K562 (cell line): Measurements from ENCODE around the gene NAA80. TPM values are rescaled to one million over a fixed set of nuclear protein-coding genes. Genes with fewer than 3 reads are reported as not detected.

ENCODE experiments used
- AFF1 ChIP-seq, 2 experiments: fragments of 450-650 bp; IDR thresholded peaks; 2 replicates each; pipeline ENCODE4 v1.6.1; 2018; ENCODE audit warnings: mild to moderate bottlenecking in 2 of 2, low read depth in 1 of 2; ENCODE audit not compliant: partially characterized antibody in 2 of 2
- BDP1 ChIP-seq: IDR thresholded peaks from 3 replicates; pipeline ENCODE4 v1.6.1; 2011; ENCODE audit not compliant: insufficient read length, insufficient read depth
- CREB1 ChIP-seq, 2 experiments: sonication (generic) in 1 of 2; formaldehyde crosslinking in 1 of 2; IDR thresholded peaks; 2 replicates each; pipeline versions ENCODE4 v1.6.1 to v1.8.0; 2012 to 2022; ENCODE audit warnings: inconsistent platforms in 1 of 2, mild to moderate bottlenecking in 1 of 2, missing genetic modification reagents in 1 of 2, moderate library complexity in 1 of 2
- DEAF1 ChIP-seq: fragments of 450-650 bp; formaldehyde crosslinking; IDR thresholded peaks from 2 replicates; pipeline ENCODE4 v1.4.0; 2020; ENCODE audit warnings: mild to moderate bottlenecking, moderate library complexity
- FOXK1 ChIP-seq: sonication (generic); formaldehyde crosslinking; IDR thresholded peaks from 2 replicates; pipeline ENCODE4 v1.8.0; 2022; ENCODE audit warnings: missing genetic modification reagents, mild to moderate bottlenecking, borderline replicate concordance
- HCFC1 ChIP-seq: IDR thresholded peaks from 2 replicates; pipeline ENCODE4 v1.6.1; 2012; ENCODE audit warnings: low read depth, low read length, improper control_type of control experiment
- HNRNPH1 ChIP-seq: fragments of 200-400 bp; formaldehyde crosslinking; optimal IDR thresholded peaks from 2 replicates; pipeline ENCODE3; 2017; ENCODE audit warnings: low read depth, mild to moderate bottlenecking, low read length, moderate library complexity
- JUN ChIP-seq, 2 experiments: sonication (generic) in 1 of 2; formaldehyde crosslinking in 1 of 2; IDR thresholded peaks; 2 replicates each; pipeline versions ENCODE4 v1.6.1 to v1.8.0; 2012 to 2022; ENCODE audit warnings: borderline replicate concordance in 2 of 2, mild to moderate bottlenecking in 2 of 2, improper control_type of control experiment in 1 of 2, low read depth in 1 of 2, low read length in 1 of 2, missing genetic modification reagents in 1 of 2
- KAT8 ChIP-seq: fragments of 450-650 bp; IDR thresholded peaks from 2 replicates; pipeline ENCODE4 v1.6.1; 2016; ENCODE audit warnings: low read depth, mild to moderate bottlenecking
- NCOA1 ChIP-seq: fragments of 450-650 bp; IDR thresholded peaks from 2 replicates; pipeline ENCODE4 v1.6.1; 2016; ENCODE audit warnings: low read depth
- NFE2L1 ChIP-seq: fragments of 450-650 bp; IDR thresholded peaks from 2 replicates; pipeline ENCODE4 v1.6.1; 2016; ENCODE audit warnings: missing genetic modification characterization, low read depth, mild to moderate bottlenecking, missing compliant biosample characterization, moderate library complexity, borderline replicate concordance
- NONO ChIP-seq, 2 experiments: fragments of 200-400 bp in 1 of 2; fragments of 450-650 bp in 1 of 2; formaldehyde crosslinking in 1 of 2; IDR thresholded peaks; 2 replicates each; pipeline ENCODE4 v1.6.1; 2017; ENCODE audit warnings: low read depth in 2 of 2, mild to moderate bottlenecking in 2 of 2, moderate library complexity in 2 of 2, low read length in 1 of 2
- NR2F6 ChIP-seq: fragments of 450-650 bp; formaldehyde crosslinking; IDR thresholded peaks from 2 replicates; pipeline ENCODE4 v1.4.0; 2020; ENCODE audit warnings: mild to moderate bottlenecking
- NR4A1 ChIP-seq, 2 experiments: fragments of 250-450 bp in 1 of 2; fragments of 450-650 bp in 1 of 2; sonication (Bioruptor Pico) in 1 of 2; IDR thresholded peaks; 2 replicates each; pipeline versions ENCODE4 v1.4.0 to v1.6.1; 2016 to 2020; ENCODE audit warnings: mild to moderate bottlenecking in 2 of 2, missing compliant biosample characterization in 1 of 2, missing genetic modification characterization in 1 of 2, moderate library complexity in 1 of 2
- PHTF2 ChIP-seq: fragments of 250-450 bp; sonication (Bioruptor Pico); IDR thresholded peaks from 2 replicates; pipeline ENCODE4 v1.5.0; 2021; ENCODE audit warnings: mild to moderate bottlenecking
- SMARCE1 ChIP-seq: fragments of 450-650 bp; IDR thresholded peaks from 2 replicates; pipeline ENCODE4 v1.7.1; 2016; ENCODE audit warnings: mild to moderate bottlenecking
- SP2 ChIP-seq: IDR thresholded peaks from 2 replicates; pipeline ENCODE4 v1.6.1; 2011; ENCODE audit warnings: mild to moderate bottlenecking, low read depth, low read length, moderate library complexity; ENCODE audit not compliant: poor library complexity, severe bottlenecking; ENCODE audit errors: extremely low read depth
- TCF3 ChIP-seq: sonication (generic); formaldehyde crosslinking; IDR thresholded peaks from 2 replicates; pipeline ENCODE4 v1.4.0; 2020; ENCODE audit warnings: mild to moderate bottlenecking, missing genetic modification reagents
- ZBTB8A ChIP-seq: fragments of 450-650 bp; IDR thresholded peaks from 2 replicates; pipeline ENCODE4 v1.6.1; 2018; ENCODE audit warnings: mild to moderate bottlenecking, moderate library complexity; ENCODE audit not compliant: partially characterized antibody
- ZNF124 ChIP-seq: sonication (generic); formaldehyde crosslinking; IDR thresholded peaks from 2 replicates; pipeline ENCODE4 v1.8.1; 2022; ENCODE audit warnings: missing genetic modification reagents
- ZNF668 ChIP-seq: fragments of 250-450 bp; sonication (Bioruptor Pico); IDR thresholded peaks from 2 replicates; pipeline ENCODE4 v1.8.0; 2022; ENCODE audit warnings: mild to moderate bottlenecking, inconsistent platforms
- polyA plus RNA-seq, 8 experiments: library from polyadenylated mRNA; depleted of rRNA in 4 of 8; stranded (reverse) in 5 of 8; unstranded in 3 of 8; fragments of >200 nt; fragmentation: Nextera tagmentation in 2 of 8; fragmentation: Illumina TruSeq in 1 of 8; extraction: Ambion mirVana in 2 of 8; extraction: Trizol in 1 of 8; gene quantifications; 2 replicates each; pipeline versions ENCODE4 v1.2.1 to v1.2.3, GENCODE V29; 2011 to 2014; ENCODE audit warnings: inconsistent platforms in 1 of 8, missing spikeins in 1 of 8
- total RNA-seq, 7 experiments: library from RNA; depleted of rRNA in 6 of 7; stranded (reverse); fragments of >200 nt in 6 of 7; fragmentation: Illumina TruSeq in 2 of 7; extraction: Trizol in 2 of 7; gene quantifications; 2 replicates each; pipeline versions ENCODE4 v1.2.1 to v1.2.3, GENCODE V29; 2011 to 2021; ENCODE audit warnings: low replicate concordance in 1 of 7

The NAA80 gene
- total and polyA plus RNA-seq, 9 of the 15 experiments (the other 6 are each of a cell fraction or from before 2014, with no cell fraction given): 0.82 to 24.0 (median 8.6) TPM

- TF ChIP-seq DEAF1: 0 out of 2 replicates have a peak, but pooled peaks have one; percentile 17
- TF ChIP-seq FOXK1 (CRISPR knock-in tag): no peak
- no peak for TF ChIP-seq ZNF668 (CRISPR knock-in tag)
- TF ChIP-seq NR2F6: no peak
- TF ChIP-seq SP2: no peak
- TF ChIP-seq KAT8: no peak
- TF ChIP-seq JUN (IDR thresholded peaks at IDR 0.05; ENCODE audit: borderline replicate concordance, low read depth, low read length): peak; percentile 88
- TF ChIP-seq JUN (CRISPR knock-in tag; IDR thresholded peaks at IDR 0.05; ENCODE audit: borderline replicate concordance): peak; percentile 74; the same call in 1 of the 2 replicates
- no peak for TF ChIP-seq ZBTB8A
- no peak for TF ChIP-seq NR4A1 (CRISPR knock-in tag; IDR thresholded peaks at IDR 0.05)
- TF ChIP-seq NR4A1 (tag; IDR thresholded peaks at IDR 0.05): no peak
- no peak for TF ChIP-seq AFF1 (IDR thresholded peaks at IDR 0.05; ENCODE audit: low read depth in 1 of 2, partially characterized antibody in 2 of 2)
- peak; percentile 29; the same call in 1 of the 2 replicates for TF ChIP-seq TCF3 (CRISPR knock-in tag)
- peak; percentile 79 for TF ChIP-seq CREB1 (IDR thresholded peaks at IDR 0.05)
- peak; percentile 88 for TF ChIP-seq CREB1 (CRISPR knock-in tag; IDR thresholded peaks at IDR 0.05)
- no peak for TF ChIP-seq HNRNPH1
- no peak for TF ChIP-seq NFE2L1 (tag)
- no peak for TF ChIP-seq PHTF2
- TF ChIP-seq NCOA1: no peak
- no peak for TF ChIP-seq SMARCE1
- TF ChIP-seq HCFC1: peak; percentile 47
- no peak for TF ChIP-seq BDP1
- no peak for TF ChIP-seq ZNF124 (CRISPR knock-in tag)
- TF ChIP-seq NONO (IDR thresholded peaks at IDR 0.05; ENCODE audit: low read depth in 2 of 2, low read length in 1 of 2): no peak
These were observed 38.9 kb downstream of the NAA80 start (continued) for GRCh38 chr3:50260027-50260941.
